ENCODE results near the gene CATSPERE. TPM values are rescaled to one million over a fixed set of nuclear protein-coding genes. Genes with fewer than 3 reads are reported as not detected.

Gene CATSPERE
- total and polyA plus RNA-seq, 10 of the 15 experiments (the other 5 are each of a cell fraction or from before 2014, with no cell fraction given) = 0.04 to 0.24 (median 0.17) TPM; not detected in 3

GRCh38 chr1:244657421-244657820 lies 196.3 kb downstream of the CATSPERE start:
- TF ChIP-seq HDAC2 (IDR thresholded peaks at IDR 0.05) (no peak), SP1 (IDR thresholded peaks at IDR 0.05; ENCODE audit: low read depth, low read length) (no peak), POU2F2 (IDR thresholded peaks at IDR 0.05; ENCODE audit: borderline replicate concordance, low read depth, low read length) (no peak), SREBF2 (IDR thresholded peaks at IDR 0.05; ENCODE audit: low read length) (no peak)
- TF ChIP-seq, protein P1, sequence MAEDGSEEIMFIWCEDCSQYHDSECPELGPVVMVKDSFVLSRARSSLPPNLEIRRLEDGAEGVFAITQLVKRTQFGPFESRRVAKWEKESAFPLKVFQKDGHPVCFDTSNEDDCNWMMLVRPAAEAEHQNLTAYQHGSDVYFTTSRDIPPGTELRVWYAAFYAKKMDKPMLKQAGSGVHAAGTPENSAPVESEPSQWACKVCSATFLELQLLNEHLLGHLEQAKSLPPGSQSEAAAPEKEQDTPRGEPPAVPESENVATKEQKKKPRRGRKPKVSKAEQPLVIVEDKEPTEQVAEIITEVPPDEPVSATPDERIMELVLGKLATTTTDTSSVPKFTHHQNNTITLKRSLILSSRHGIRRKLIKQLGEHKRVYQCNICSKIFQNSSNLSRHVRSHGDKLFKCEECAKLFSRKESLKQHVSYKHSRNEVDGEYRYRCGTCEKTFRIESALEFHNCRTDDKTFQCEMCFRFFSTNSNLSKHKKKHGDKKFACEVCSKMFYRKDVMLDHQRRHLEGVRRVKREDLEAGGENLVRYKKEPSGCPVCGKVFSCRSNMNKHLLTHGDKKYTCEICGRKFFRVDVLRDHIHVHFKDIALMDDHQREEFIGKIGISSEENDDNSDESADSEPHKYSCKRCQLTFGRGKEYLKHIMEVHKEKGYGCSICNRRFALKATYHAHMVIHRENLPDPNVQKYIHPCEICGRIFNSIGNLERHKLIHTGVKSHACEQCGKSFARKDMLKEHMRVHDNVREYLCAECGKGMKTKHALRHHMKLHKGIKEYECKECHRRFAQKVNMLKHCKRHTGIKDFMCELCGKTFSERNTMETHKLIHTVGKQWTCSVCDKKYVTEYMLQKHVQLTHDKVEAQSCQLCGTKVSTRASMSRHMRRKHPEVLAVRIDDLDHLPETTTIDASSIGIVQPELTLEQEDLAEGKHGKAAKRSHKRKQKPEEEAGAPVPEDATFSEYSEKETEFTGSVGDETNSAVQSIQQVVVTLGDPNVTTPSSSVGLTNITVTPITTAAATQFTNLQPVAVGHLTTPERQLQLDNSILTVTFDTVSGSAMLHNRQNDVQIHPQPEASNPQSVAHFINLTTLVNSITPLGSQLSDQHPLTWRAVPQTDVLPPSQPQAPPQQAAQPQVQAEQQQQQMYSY (CRISPR knock-in tag; IDR thresholded peaks at IDR 0.05) = no peak
- TF ChIP-seq, protein P2, sequence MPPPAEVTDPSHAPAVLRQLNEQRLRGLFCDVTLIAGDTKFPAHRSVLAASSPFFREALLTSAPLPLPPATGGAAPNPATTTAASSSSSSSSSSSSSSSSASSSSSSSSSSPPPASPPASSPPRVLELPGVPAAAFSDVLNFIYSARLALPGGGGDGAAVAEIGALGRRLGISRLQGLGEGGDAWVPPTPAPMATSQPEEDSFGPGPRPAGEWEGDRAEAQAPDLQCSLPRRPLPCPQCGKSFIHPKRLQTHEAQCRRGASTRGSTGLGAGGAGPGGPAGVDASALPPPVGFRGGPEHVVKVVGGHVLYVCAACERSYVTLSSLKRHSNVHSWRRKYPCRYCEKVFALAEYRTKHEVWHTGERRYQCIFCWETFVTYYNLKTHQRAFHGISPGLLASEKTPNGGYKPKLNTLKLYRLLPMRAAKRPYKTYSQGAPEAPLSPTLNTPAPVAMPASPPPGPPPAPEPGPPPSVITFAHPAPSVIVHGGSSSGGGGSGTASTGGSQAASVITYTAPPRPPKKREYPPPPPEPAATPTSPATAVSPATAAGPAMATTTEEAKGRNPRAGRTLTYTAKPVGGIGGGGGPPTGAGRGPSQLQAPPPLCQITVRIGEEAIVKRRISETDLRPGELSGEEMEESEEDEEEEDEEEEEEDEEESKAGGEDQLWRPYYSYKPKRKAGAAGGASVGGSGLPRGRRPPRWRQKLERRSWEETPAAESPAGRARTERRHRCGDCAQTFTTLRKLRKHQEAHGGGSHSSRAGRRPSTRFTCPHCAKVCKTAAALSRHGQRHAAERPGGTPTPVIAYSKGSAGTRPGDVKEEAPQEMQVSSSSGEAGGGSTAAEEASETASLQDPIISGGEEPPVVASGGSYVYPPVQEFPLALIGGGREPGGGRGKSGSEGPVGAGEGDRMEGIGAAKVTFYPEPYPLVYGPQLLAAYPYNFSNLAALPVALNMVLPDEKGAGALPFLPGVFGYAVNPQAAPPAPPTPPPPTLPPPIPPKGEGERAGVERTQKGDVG (CRISPR knock-in tag; IDR thresholded peaks at IDR 0.05) = no peak
- H4K20me1 ChIP-seq (ENCODE audit: control insufficient read depth, insufficient read depth) = no peaks in the 10 kb centered on the region
- WGBS (ENCODE audit: insufficient coverage, insufficient replicate concordance, low lambda C conversion rate, missing lambda C conversion rate) = 95% methylated on average over 3 of the region's 3 CpGs
- no peak overlapping the region for H3K9ac ChIP-seq (ENCODE audit: control insufficient read depth, insufficient read depth, low read length)
- intact Hi-C loops (cut with micrococcal nuclease; ENCODE audit: unreplicated experiment) (loop anchor here (10.0 kb wide), 1 partner anchor 287 kb away; no protein-coding TSS in a partner anchor), in situ Hi-C loops (cut with MboI) (loop anchor here (5.0 kb wide), 1 partner anchor 50 kb away; no protein-coding TSS in a partner anchor)
- SMC1A ChIA-PET (ENCODE audit: uncharacterized antibody, unreplicated experiment) = no interaction called here
- RAD21 ChIA-PET (ENCODE audit: unreplicated experiment) = no interaction called here
- H3K36me3 ChIP-seq (ENCODE audit: control insufficient read depth in 2 of 2, insufficient read depth in 2 of 2, low read length in 1 of 2) = peaks cover 0 to 2% of the 10 kb centered on the region in 2 experiments; a peak in 1 of 4 replicates
- POLR2A ChIA-PET = no interaction called here
- H3K27ac ChIP-seq (ENCODE audit: control insufficient read depth, insufficient read depth) = no peak overlapping the region
- FAIRE-seq (no peak), ATAC-seq (no peak), DNase-seq (ENCODE audit: low read depth, low spot score) (no peak)
- no peak overlapping the region for H2AFZ ChIP-seq (ENCODE audit: control insufficient read depth, low read depth, low read length)
- H3K27me3 ChIP-seq (replicated peaks in 1 of 2; ENCODE audit: control insufficient read depth in 2 of 2, insufficient read depth in 2 of 2, low read length in 1 of 2) = no peaks in the 10 kb centered on the region
- no peak overlapping the region for H3K4me3 ChIP-seq
- no peaks in the 10 kb centered on the region for H3K4me1 ChIP-seq (ENCODE audit: control insufficient read depth, insufficient read depth, low read length)
- BruUV-seq (replicated peaks) = no TSS peak
- CTCF ChIA-PET = interaction anchor here (1.4 kb wide), 1 partner anchor 386 kb away, joined by 3 read pairs; no protein-coding TSS in a partner anchor
- peaks cover 13% of the 10 kb centered on the region for H3K79me2 ChIP-seq (ENCODE audit: control insufficient read depth, insufficient read depth, low read length)
- H3K4me2 ChIP-seq (ENCODE audit: control insufficient read depth, insufficient read depth) = no peak overlapping the region
- H3K9me3 ChIP-seq (replicated peaks; ENCODE audit: control insufficient read depth, insufficient read depth, low read length) = no peaks in the 10 kb centered on the region

All from GM12878 (cell line).